Right atrium auricular region (tissue), 2 donors: ENCODE measurements around the gene NALCN. TPM values are rescaled to one million over a fixed set of nuclear protein-coding genes. Genes with fewer than 3 reads are reported as not detected.

Source experiments
- DNase-seq: peaks from one replicate; pipeline ENCODE4 v3.0.0-alpha.2; 2019; ENCODE audit warnings: low spot score
- H3K27ac ChIP-seq, 2 donors: fragments of 200-600 bp; sonication (generic); 1 replicate in 1 of 2; 2 replicates in 1 of 2; pipeline ENCODE4 v1.5.1; 2016 to 2019
- H3K27me3 ChIP-seq, 2 donors: fragments of 200-600 bp; sonication (generic); one replicate each; pipeline versions ENCODE4 v1.5.1 to v1.6.0; 2017 to 2019
- H3K36me3 ChIP-seq: fragments of 200-600 bp; sonication (generic); one replicate; pipeline ENCODE4 v1.5.1; 2016
- H3K4me1 ChIP-seq, 2 donors: fragments of 200-600 bp; sonication (generic); one replicate each; pipeline versions ENCODE4 v1.5.1 to v1.6.0; 2017 to 2019
- H3K4me3 ChIP-seq, 2 donors: fragments of 200-600 bp; sonication (generic); 1 replicate in 1 of 2; 2 replicates in 1 of 2; pipeline ENCODE4 v1.5.1; 2017 to 2019; ENCODE audit warnings: mild to moderate bottlenecking in 1 of 2, moderate library complexity in 1 of 2
- H3K9me3 ChIP-seq, 2 donors: fragments of 200-600 bp; sonication (generic); one replicate each; pipeline ENCODE4 v1.5.1; 2019
- total RNA-seq, 2 donors: library from RNA; depleted of rRNA; stranded (reverse); fragments of >200 nt; gene quantifications; one replicate each; pipeline ENCODE4 v1.1.0, GENCODE V29; 2016
- TF ChIP-seq, protein P1 (sequence below), 2 donors: fragments of 200-600 bp; sonication (generic); IDR thresholded peaks; one replicate each; pipeline ENCODE4 v1.5.1; 2019; ENCODE audit warnings: antibody characterized with exemption in 2 of 2

Gene NALCN
- total RNA-seq, 2 donors from 2014 or later: 6.2 to 21.1 TPM

- H3K36me3 ChIP-seq: no peaks in the 10 kb centered on the region
- H3K4me1 ChIP-seq: no peaks in the 10 kb centered on the region
- TF ChIP-seq, protein P1, sequence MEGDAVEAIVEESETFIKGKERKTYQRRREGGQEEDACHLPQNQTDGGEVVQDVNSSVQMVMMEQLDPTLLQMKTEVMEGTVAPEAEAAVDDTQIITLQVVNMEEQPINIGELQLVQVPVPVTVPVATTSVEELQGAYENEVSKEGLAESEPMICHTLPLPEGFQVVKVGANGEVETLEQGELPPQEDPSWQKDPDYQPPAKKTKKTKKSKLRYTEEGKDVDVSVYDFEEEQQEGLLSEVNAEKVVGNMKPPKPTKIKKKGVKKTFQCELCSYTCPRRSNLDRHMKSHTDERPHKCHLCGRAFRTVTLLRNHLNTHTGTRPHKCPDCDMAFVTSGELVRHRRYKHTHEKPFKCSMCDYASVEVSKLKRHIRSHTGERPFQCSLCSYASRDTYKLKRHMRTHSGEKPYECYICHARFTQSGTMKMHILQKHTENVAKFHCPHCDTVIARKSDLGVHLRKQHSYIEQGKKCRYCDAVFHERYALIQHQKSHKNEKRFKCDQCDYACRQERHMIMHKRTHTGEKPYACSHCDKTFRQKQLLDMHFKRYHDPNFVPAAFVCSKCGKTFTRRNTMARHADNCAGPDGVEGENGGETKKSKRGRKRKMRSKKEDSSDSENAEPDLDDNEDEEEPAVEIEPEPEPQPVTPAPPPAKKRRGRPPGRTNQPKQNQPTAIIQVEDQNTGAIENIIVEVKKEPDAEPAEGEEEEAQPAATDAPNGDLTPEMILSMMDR (IDR thresholded peaks at IDR 0.05): no peak
- no peak overlapping the region for H3K27ac ChIP-seq
- H3K27me3 ChIP-seq: no peaks in the 10 kb centered on the region
- no peaks in the 10 kb centered on the region for H3K9me3 ChIP-seq
- no peak overlapping the region for H3K4me3 ChIP-seq
- no peak for DNase-seq
These were observed 205.0 kb downstream of the NALCN start for GRCh38 chr13:101211261-101211660.

- TF ChIP-seq, protein P1 (IDR thresholded peaks at IDR 0.05): no peak
- DNase-seq: no peak
- Histone ChIP-seq H3K27me3 (no peaks in the 10 kb centered on the region), H3K4me1 (no peaks in the 10 kb centered on the region), H3K4me3 (no peak overlapping the region), H3K9me3 (no peaks in the 10 kb centered on the region), H3K36me3 (no peaks in the 10 kb centered on the region), H3K27ac (no peak overlapping the region)
These were observed 205.5 kb downstream of the NALCN start for GRCh38 chr13:101210774-101211173.

- Histone ChIP-seq H3K4me3 (no peak overlapping the region), H3K4me1 (no peaks in the 10 kb centered on the region), H3K27me3 (no peaks in the 10 kb centered on the region), H3K27ac (no peak overlapping the region), H3K36me3 (no peaks in the 10 kb centered on the region), H3K9me3 (no peaks in the 10 kb centered on the region)
- TF ChIP-seq, protein P1 (IDR thresholded peaks at IDR 0.05): no peak
- no peak for DNase-seq
These were observed 207.0 kb downstream of the NALCN start for GRCh38 chr13:101209206-101209893.

- no peaks in the 10 kb centered on the region for H3K4me1 ChIP-seq
- no peaks in the 10 kb centered on the region for H3K9me3 ChIP-seq
- DNase-seq: no peak
- no peaks in the 10 kb centered on the region for H3K27me3 ChIP-seq
- no peak overlapping the region for H3K27ac ChIP-seq
- H3K36me3 ChIP-seq: no peaks in the 10 kb centered on the region
- no peak overlapping the region for H3K4me3 ChIP-seq
- TF ChIP-seq, protein P1 (IDR thresholded peaks at IDR 0.05): no peak
These were observed 210.9 kb downstream of the NALCN start for GRCh38 chr13:101205408-101205807.

DNA sequence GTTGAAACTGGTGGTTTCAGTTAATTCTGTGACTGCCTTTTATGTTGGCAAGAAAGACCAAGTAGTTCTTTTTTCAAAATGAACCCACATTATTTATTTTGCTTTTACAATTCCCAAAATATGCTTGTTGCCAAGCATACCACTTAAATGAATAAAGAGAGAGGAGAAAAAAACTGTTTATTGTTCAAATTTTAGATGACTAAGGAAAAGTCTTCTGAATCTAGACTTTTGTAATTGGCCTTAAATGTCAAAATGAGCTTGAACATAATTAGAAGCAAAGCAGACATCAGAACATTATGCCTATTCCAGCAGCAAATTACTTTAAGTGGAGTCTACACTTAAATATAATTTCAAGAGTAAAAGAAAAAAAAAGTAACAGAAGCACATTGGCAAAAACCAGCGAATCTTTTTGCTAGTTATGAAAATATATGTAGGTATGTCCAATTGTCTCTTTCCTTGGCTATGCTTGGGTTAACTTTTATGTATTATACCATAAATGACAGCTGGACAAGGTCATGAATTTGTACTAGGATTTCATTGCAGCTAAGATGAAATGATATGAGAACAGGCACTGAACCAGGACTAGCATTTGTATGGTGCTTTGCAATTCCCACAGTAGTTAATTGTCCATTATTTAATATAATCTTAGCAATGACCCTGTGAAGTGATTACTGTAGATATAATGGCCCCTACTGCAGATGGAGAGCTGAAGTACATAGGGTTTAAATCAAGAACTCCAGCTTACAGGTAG lies 211.9 kb downstream of the NALCN start:
- Histone ChIP-seq H3K9me3 (no peaks in the 10 kb centered on the region), H3K4me1 (no peaks in the 10 kb centered on the region), H3K27me3 (no peaks in the 10 kb centered on the region), H3K4me3 (no peak overlapping the region), H3K36me3 (no peaks in the 10 kb centered on the region), H3K27ac (no peak overlapping the region)
- DNase-seq: no peak
- TF ChIP-seq, protein P1 (IDR thresholded peaks at IDR 0.05): no peak
